Fibroblast of the aortic adventitia (primary cell): ENCODE data around the gene BTBD2. TPM values are rescaled to one million over a fixed set of nuclear protein-coding genes. Genes with fewer than 3 reads are reported as not detected.

Experiments
- DNase-seq: peaks from one replicate; pipeline ENCODE4 v3.0.0-alpha.2; 2010; ENCODE audit warnings: low read depth
- H3K4me3 ChIP-seq: 2 replicates; pipeline ENCODE4 v1.5.1; 2011; ENCODE audit warnings: low read depth, mild to moderate bottlenecking, control low read depth, low read length, moderate library complexity
- CTCF ChIP-seq: IDR thresholded peaks from 2 replicates; pipeline ENCODE4 v1.5.1; 2011; ENCODE audit warnings: mild to moderate bottlenecking, low read length, control low read depth, inconsistent platforms; ENCODE audit not compliant: insufficient read depth
- total RNA-seq: library from RNA; depleted of rRNA; stranded (reverse); fragments of >200 nt; gene quantifications from 2 replicates; pipeline ENCODE4 v1.2.3, GENCODE V29; 2012; ENCODE audit warnings: low replicate concordance

Gene BTBD2
- total RNA-seq, 1 donor, result 59.3 TPM

- no peak for DNase-seq
- H3K4me3 ChIP-seq, result no peak overlapping the region
- TF ChIP-seq CTCF, result no peak
Measured at GRCh38 chr19:1987197-1988187, 28.0 kb downstream of the BTBD2 start.

GRCh38 chr19:1986357-1987162 is 29.0 kb downstream of the BTBD2 start:
- no peak for TF ChIP-seq CTCF
- no peak for DNase-seq

GRCh38 chr19:1985588-1986356 is 29.7 kb downstream of the BTBD2 start:
- no peak for TF ChIP-seq CTCF
- no peak for DNase-seq
- no peak overlapping the region for H3K4me3 ChIP-seq

More at GRCh38 chr19:1986357-1987162, 29.0 kb downstream of the BTBD2 start:
- no peak overlapping the region for H3K4me3 ChIP-seq

DNA sequence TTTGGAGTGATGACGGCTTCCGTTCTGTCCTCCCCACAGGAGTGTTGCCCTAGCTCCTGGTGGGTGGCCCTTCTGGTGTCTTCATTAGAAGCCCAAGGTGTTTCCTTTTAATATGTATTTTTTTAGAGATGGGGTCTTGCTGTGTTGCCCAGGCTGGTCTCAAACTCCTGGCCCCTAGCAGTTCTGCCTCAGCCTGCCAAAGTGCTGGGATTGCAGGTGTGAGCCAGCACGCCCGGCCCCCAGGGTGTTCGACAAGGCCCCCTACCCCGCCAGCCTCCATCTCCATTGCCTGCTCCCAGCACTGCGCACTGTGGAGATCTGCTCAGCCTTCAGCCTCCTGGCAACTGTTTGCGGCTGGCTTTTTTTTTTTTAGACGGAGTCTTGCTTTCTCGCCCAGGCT is 31.2 kb downstream of the BTBD2 start:
- DNase-seq, result no peak
- H3K4me3 ChIP-seq, result no peak overlapping the region
- TF ChIP-seq CTCF, result no peak

GRCh38 chr19:1981253-1981652 is 34.3 kb downstream of the BTBD2 start:
- no peak for TF ChIP-seq CTCF
- DNase-seq, result no peak
- no peak overlapping the region for H3K4me3 ChIP-seq

- no peak overlapping the region for H3K4me3 ChIP-seq
- no peak for TF ChIP-seq CTCF
- no peak for DNase-seq
Measured at GRCh38 chr19:1980809-1981181, 34.7 kb downstream of the BTBD2 start.
